Pulmonary artery endothelial cell (primary cell): ENCODE data around the gene OR4M1. TPM values are rescaled to one million over a fixed set of nuclear protein-coding genes. Genes with fewer than 3 reads are reported as not detected.
"Not testable (repeated sequence)": the region's sequence is repeated elsewhere in the genome, so short reads cannot be mapped to it uniquely, and the experiment has no call there.

Experiments
- DNase-seq: peaks from one replicate; pipeline ENCODE4 v3.0.0-alpha.2; 2011; ENCODE audit warnings: low read depth, low spot score
- total RNA-seq: library from RNA; depleted of rRNA; stranded (reverse); fragments of >200 nt; gene quantifications from 2 replicates; pipeline ENCODE4 v1.2.3, GENCODE V29; 2014

OR4M1 gene
- not detected in 2 replicates for total RNA-seq

- DNase-seq = not testable (repeated sequence)
Measured at GRCh38 chr14:19773204-19773603, at the start of gene OR4M1. Gene OR4M1, plus strand, starts transcription at chr14:19773504. Its CDS starts 6,819 bp downstream, at chr14:19780323.

- no peak for DNase-seq
Measured at GRCh38 chr14:19729359-19729758, 43.9 kb upstream of the OR4M1 start.

- no peak for DNase-seq
Measured at GRCh38 chr14:19729763-19730162, 43.5 kb upstream of the OR4M1 start.

- DNase-seq = not testable (repeated sequence)
Measured at GRCh38 chr14:19733893-19734292, 39.4 kb upstream of the OR4M1 start.

- DNase-seq = no peak
Measured at GRCh38 chr14:19743256-19743655, 30.0 kb upstream of the OR4M1 start, which contains the start of gene OR4Q3. Gene OR4Q3, plus strand, starts transcription at chr14:19743571.

- not testable (repeated sequence) for DNase-seq
Measured at GRCh38 chr14:19752316-19752715, 21.0 kb upstream of the OR4M1 start.

GRCh38 chr14:19754172-19754571 is 19.1 kb upstream of the OR4M1 start:
- no peak for DNase-seq

- DNase-seq = not testable (repeated sequence)
Measured at GRCh38 chr14:19771491-19771890, 1.8 kb upstream of the OR4M1 start.

GRCh38 chr14:19771895-19772430 is 1.3 kb upstream of the OR4M1 start:
- no peak for DNase-seq

GRCh38 chr14:19772454-19772853 is 850 bp upstream of the OR4M1 start:
- DNase-seq = not testable (repeated sequence)

- DNase-seq = no peak
Measured at GRCh38 chr14:19775587-19775986, 2.3 kb downstream of the OR4M1 start.

GRCh38 chr14:19785848-19786247 is 12.5 kb downstream of the OR4M1 start:
- not testable (repeated sequence) for DNase-seq

GRCh38 chr14:19787318-19787717 is 14.0 kb downstream of the OR4M1 start:
- DNase-seq = not testable (repeated sequence)

- DNase-seq = not testable (repeated sequence)
Measured at GRCh38 chr14:19788150-19788549, 14.8 kb downstream of the OR4M1 start.

GRCh38 chr14:19796520-19797108 is 23.3 kb downstream of the OR4M1 start:
- DNase-seq = not testable (repeated sequence)

- DNase-seq = no peak
Measured at GRCh38 chr14:19799880-19800279, 26.6 kb downstream of the OR4M1 start.

GRCh38 chr14:19800282-19801117 is 27.2 kb downstream of the OR4M1 start:
- DNase-seq = no peak

GRCh38 chr14:19801118-19801464 is 27.8 kb downstream of the OR4M1 start:
- DNase-seq = no peak

- DNase-seq = not testable (repeated sequence)
Measured at GRCh38 chr14:19803470-19803869, 30.2 kb downstream of the OR4M1 start, which contains the start of gene OR4N2. Gene OR4N2, plus strand, starts transcription at chr14:19803770. Its CDS starts 23,679 bp downstream, at chr14:19827449.

- not testable (repeated sequence) for DNase-seq
Measured at GRCh38 chr14:19813171-19813920, 40.0 kb downstream of the OR4M1 start.

GRCh38 chr14:19819879-19820278 is 46.6 kb downstream of the OR4M1 start:
- DNase-seq = not testable (repeated sequence)

GRCh38 chr14:19821016-19821415 is 47.7 kb downstream of the OR4M1 start:
- not testable (repeated sequence) for DNase-seq
